HCT116 (cell line): ENCODE results near the gene DNAJC8. TPM values are rescaled to one million over a fixed set of nuclear protein-coding genes. Genes with fewer than 3 reads are reported as not detected.

Experiments used
- ATAC-seq: fragments of 200-7000 bp; cut with Tn5 transposase; 2 replicates; pipeline ENCODE4 v1.9.1; 2020; ENCODE audit warnings: mild to moderate bottlenecking, moderate library complexity
- BruUV-seq: library from RNA; stranded (reverse); fragments of 400-500 nt; replicated peaks from 2 replicates; lab custom pipeline; 2021; lab: Mats Ljungman, UMichigan
- CTCF ChIA-PET: fragments of 300-600 bp; sonication (Branson Sonifier 250); formaldehyde crosslinking; loops from one replicate; lab custom pipeline; 2021; ENCODE audit warnings: antibody characterized with exemption; lab: Charles Lee
- POLR2A ChIA-PET: fragments of 300-600, 350-600 bp; sonication (Branson Sonifier 250); formaldehyde crosslinking; loops from one replicate; lab custom pipeline; 2021; ENCODE audit warnings: antibody characterized with exemption; lab: Charles Lee
- RAD21 ChIA-PET, 2 experiments: fragments of 300-600 bp; sonication (Branson Sonifier 250); formaldehyde crosslinking; loops; one replicate each; lab custom pipeline; 2023; ENCODE audit warnings: low total read pairs in 2 of 2; ENCODE audit not compliant: uncharacterized antibody in 2 of 2, unreplicated experiment in 2 of 2, low non-redundant PET in 1 of 2; lab: Charles Lee
- DNase-seq: peaks from one replicate; pipeline ENCODE4 v3.0.0-alpha.2; 2010; ENCODE audit warnings: low read depth, low spot score
- H2AFZ ChIP-seq: fragments of 200-600 bp; shearing (Covaris generic), sonication (generic); 2 replicates; pipeline ENCODE4 v1.6.1; 2017; ENCODE audit warnings: low read depth, mixed run types, mixed read lengths, antibody characterized with exemption, low read length; ENCODE audit not compliant: poor library complexity, severe bottlenecking
- H3K27ac ChIP-seq: 2 replicates; pipeline ENCODE4 v1.5.1; 2012; ENCODE audit warnings: low read depth, low read length
- H3K27me3 ChIP-seq: fragments of 200-600 bp; sonication (generic); 2 replicates; pipeline ENCODE4 v1.6.1; 2016; ENCODE audit warnings: mixed run types, low read length, mixed read lengths; ENCODE audit not compliant: insufficient read depth
- H3K36me3 ChIP-seq, 2 experiments: fragments of 200-500 bp in 1 of 2; fragments of 200-600 bp in 1 of 2; sonication (Bioruptor generic) in 1 of 2; sonication (generic) in 1 of 2; 2 replicates each; pipeline versions ENCODE4 v1.5.1 to v1.6.1; 2014 to 2016; ENCODE audit warnings: low read length in 2 of 2, inconsistent platforms in 1 of 2, mixed read lengths in 1 of 2, mixed run types in 1 of 2; ENCODE audit not compliant: insufficient read depth in 2 of 2, control insufficient read depth in 1 of 2
- H3K4me1 ChIP-seq, 2 experiments: fragments of 200-600 bp in 1 of 2; sonication (generic) in 1 of 2; 2 replicates each; pipeline versions ENCODE4 v1.5.1 to v1.6.1; 2012 to 2017; ENCODE audit warnings: low read length in 2 of 2, inconsistent platforms in 1 of 2, mild to moderate bottlenecking in 1 of 2, mixed read lengths in 1 of 2, mixed run types in 1 of 2, moderate library complexity in 1 of 2; ENCODE audit not compliant: insufficient read depth in 2 of 2, control insufficient read depth in 1 of 2
- H3K4me2 ChIP-seq: fragments of 200-600 bp; sonication (generic); 2 replicates; pipeline ENCODE4 v1.6.1; 2017; ENCODE audit warnings: mixed run types, low read length, mixed read lengths
- H3K4me3 ChIP-seq, 2 experiments: fragments of 200-600 bp in 1 of 2; sonication (generic) in 1 of 2; replicated peaks in 1 of 2; 2 replicates each; pipeline ENCODE4 v1.5.1; 2011 to 2016; ENCODE audit warnings: low read length in 2 of 2, control low read depth in 1 of 2, low read depth in 1 of 2, mild to moderate bottlenecking in 1 of 2, mixed read lengths in 1 of 2, mixed run types in 1 of 2
- H3K79me2 ChIP-seq: fragments of 200-600 bp; sonication (generic); 2 replicates; pipeline ENCODE4 v1.6.1; 2017; ENCODE audit warnings: mild to moderate bottlenecking, mixed run types, low read length, moderate library complexity, mixed read lengths; ENCODE audit not compliant: insufficient read depth
- H3K9ac ChIP-seq: fragments of 200-600 bp; sonication (generic); 2 replicates; pipeline ENCODE4 v1.6.1; 2016; ENCODE audit warnings: low read length, mixed read lengths
- H3K9me2 ChIP-seq: fragments of 200-600 bp; sonication (generic), shearing (Covaris generic); 2 replicates; pipeline ENCODE4 v1.6.1; 2017; ENCODE audit warnings: mixed run types, mild to moderate bottlenecking, moderate library complexity; ENCODE audit not compliant: insufficient read depth
- H3K9me3 ChIP-seq, 2 experiments: fragments of 200-500 bp in 1 of 2; fragments of 200-600 bp in 1 of 2; sonication (Bioruptor generic) in 1 of 2; sonication (generic) in 1 of 2; 2 replicates each; pipeline ENCODE4 v1.6.1; 2014 to 2017; ENCODE audit warnings: low read length in 2 of 2, mixed read lengths in 2 of 2, inconsistent platforms in 1 of 2, low read depth in 1 of 2, mild to moderate bottlenecking in 1 of 2, mixed run types in 1 of 2, moderate library complexity in 1 of 2; ENCODE audit not compliant: control insufficient read depth in 1 of 2, insufficient read depth in 1 of 2
- H4K20me1 ChIP-seq: fragments of 200-600 bp; sonication (generic), shearing (Covaris generic); 2 replicates; pipeline ENCODE4 v1.6.1; 2017; ENCODE audit warnings: mixed run types, mild to moderate bottlenecking, moderate library complexity; ENCODE audit not compliant: insufficient read depth
- CBX3 ChIP-seq: IDR thresholded peaks from 2 replicates; pipeline ENCODE4 v1.6.1; 2012; ENCODE audit warnings: low read depth
- CEBPB ChIP-seq: IDR thresholded peaks from 2 replicates; pipeline ENCODE4 v1.6.1; 2012; ENCODE audit warnings: low read depth
- CTCF ChIP-seq, 3 experiments: fragments of 200-600 bp in 1 of 3; sonication (generic) in 1 of 3; IDR thresholded peaks in 2 of 3; conservative IDR thresholded peaks in 1 of 3; 2 replicates each; pipeline ENCODE4 v1.5.1; 2012 to 2017; ENCODE audit warnings: low read depth in 2 of 3, low read length in 2 of 3, antibody characterized with exemption in 1 of 3, borderline replicate concordance in 1 of 3, control low read depth in 1 of 3, mild to moderate bottlenecking in 1 of 3, mixed read lengths in 1 of 3, mixed run types in 1 of 3, moderate library complexity in 1 of 3; ENCODE audit not compliant: insufficient read depth in 1 of 3
- EZH2 ChIP-seq: fragments of 200-600 bp; sonication (generic); IDR thresholded peaks from 2 replicates; pipeline ENCODE4 v1.6.1; 2017; ENCODE audit warnings: antibody characterized with exemption, mixed run types
- EZH2phosphoT487 ChIP-seq: fragments of 200-600 bp; IDR thresholded peaks from 2 replicates; pipeline ENCODE4 v1.6.1; 2018; ENCODE audit warnings: antibody characterized with exemption, borderline replicate concordance
- FOSL1 ChIP-seq: IDR thresholded peaks from 2 replicates; pipeline ENCODE4 v1.6.1; 2012; ENCODE audit warnings: low read depth
- MAX ChIP-seq: IDR thresholded peaks from 2 replicates; pipeline ENCODE4 v1.6.1; 2012
- POLR2A ChIP-seq: IDR thresholded peaks from 2 replicates; pipeline ENCODE4 v1.7.0; 2011; ENCODE audit warnings: borderline replicate concordance; ENCODE audit not compliant: insufficient read depth, insufficient read length; ENCODE audit errors: extremely low read depth
- REST ChIP-seq: IDR thresholded peaks from 2 replicates; pipeline ENCODE4 v1.6.1; 2012; ENCODE audit warnings: low read depth
- SP1 ChIP-seq: IDR thresholded peaks from 2 replicates; pipeline ENCODE4 v1.6.1; 2012; ENCODE audit warnings: low read depth
- TCF7L2 ChIP-seq: IDR thresholded peaks from 2 replicates; pipeline ENCODE4 v1.7.0; 2011; ENCODE audit warnings: borderline replicate concordance, inconsistent platforms; ENCODE audit not compliant: insufficient read depth, insufficient read length; ENCODE audit errors: extremely low read depth
- YY1 ChIP-seq: IDR thresholded peaks from 2 replicates; pipeline ENCODE4 v1.6.1; 2011; ENCODE audit warnings: low read length, low read depth, moderate library complexity, mild to moderate bottlenecking; ENCODE audit not compliant: insufficient replicate concordance; ENCODE audit errors: extremely low read depth
- ZFX ChIP-seq: fragments of 450-650 bp; IDR thresholded peaks from 2 replicates; pipeline ENCODE4 v1.6.1; 2017
- intact Hi-C: fragments of 100-400 bp; cut with micrococcal nuclease; formaldehyde crosslinking; loops from 2 replicates; pipeline ENCODE4 v1.10.0; 2022
- total RNA-seq: library from RNA; stranded (reverse); gene quantifications from one replicate; pipeline ENCODE4 v1.2.1, GENCODE V29; 2021; ENCODE audit not compliant: unreplicated experiment

DNAJC8 gene
- total RNA-seq, 1 experiment from 2014 or later: 102 TPM

- Histone ChIP-seq H3K4me1 (no peaks in the 10 kb centered on the region), H3K36me3 (no peaks in the 10 kb centered on the region), H3K9me2 (no peaks in the 10 kb centered on the region), H3K4me3 (no peak overlapping the region), H3K9me3 (no peaks in the 10 kb centered on the region), H4K20me1 (no peaks in the 10 kb centered on the region), H3K9ac (no peak overlapping the region), H3K4me2 (no peak overlapping the region), H2AFZ (no peak overlapping the region), H3K27me3 (no peaks in the 10 kb centered on the region), H3K27ac (no peak overlapping the region), H3K79me2 (no peaks in the 10 kb centered on the region)
- no peak for ATAC-seq
- ChIA-PET POLR2A (no interaction called here), RAD21 (no interaction called here), CTCF (interaction anchor here (1.5 kb wide), 1 partner anchor 79 kb away, joined by 3 read pairs; no protein-coding TSS in a partner anchor)
- intact Hi-C loops: no loop called here
- DNase-seq: no peak
- TF ChIP-seq FOSL1 (no peak), EZH2phosphoT487 (no peak), CTCF (IDR thresholded peaks at IDR 0.05 in 2 of 3, conservative IDR thresholded peaks at IDR 0.05 in 1 of 3; ENCODE audit: borderline replicate concordance in 1 of 3, insufficient read depth in 1 of 3, low read depth in 2 of 3, low read length in 2 of 3) (no peak), YY1 (no peak), POLR2A (no peak), EZH2 (no peak), MAX (no peak), CEBPB (no peak), SP1 (no peak), REST (no peak), ZFX (no peak), TCF7L2 (no peak), CBX3 (no peak)
- BruUV-seq: no TSS peak
Measured at GRCh38 chr1:28170001-28170596, 62.7 kb downstream of the DNAJC8 start.
